Activated T-cell treated with anti-CD3 and anti-CD28 coated beads for 4 hours (primary cell): ENCODE results near the gene FURIN.
"Not testable (repeated sequence)": the region's sequence is repeated elsewhere in the genome, so short reads cannot be mapped to it uniquely, and the experiment has no call there.

Experiments
- DNase-seq: peaks from one replicate; pipeline ENCODE4 v3.0.0-alpha.2; 2020

FURIN gene

DNA sequence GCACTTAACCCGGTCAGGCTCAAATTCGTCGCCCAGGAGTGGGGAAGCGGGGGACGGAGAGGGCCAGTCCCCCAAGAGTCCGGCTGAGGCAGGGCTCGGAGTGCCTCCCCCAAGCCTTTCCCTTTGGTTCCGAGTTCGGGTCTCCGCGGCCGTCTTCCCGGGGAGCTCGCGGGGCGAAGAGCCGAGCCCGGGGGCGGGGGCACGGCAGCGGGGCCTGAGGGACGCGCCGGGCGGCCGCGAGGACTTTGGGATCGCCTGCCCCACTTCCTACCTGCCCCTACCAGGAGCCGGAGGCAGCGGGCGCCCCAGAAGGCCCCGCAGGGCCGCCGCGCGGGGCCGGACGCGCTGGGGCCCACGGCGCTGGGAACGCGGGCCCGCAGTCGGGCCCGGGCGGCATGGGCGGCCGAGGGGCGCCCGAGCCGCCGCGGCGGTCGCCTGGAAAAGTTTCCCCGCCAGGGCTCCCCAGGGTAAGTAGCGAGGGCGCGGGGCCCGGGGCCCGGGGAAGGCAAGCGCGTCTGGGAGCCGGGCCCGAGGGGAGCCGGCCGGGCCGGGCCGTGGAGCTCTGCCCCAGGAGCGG lies 2.8 kb downstream of the FURIN start:
- no peak for DNase-seq

DNA sequence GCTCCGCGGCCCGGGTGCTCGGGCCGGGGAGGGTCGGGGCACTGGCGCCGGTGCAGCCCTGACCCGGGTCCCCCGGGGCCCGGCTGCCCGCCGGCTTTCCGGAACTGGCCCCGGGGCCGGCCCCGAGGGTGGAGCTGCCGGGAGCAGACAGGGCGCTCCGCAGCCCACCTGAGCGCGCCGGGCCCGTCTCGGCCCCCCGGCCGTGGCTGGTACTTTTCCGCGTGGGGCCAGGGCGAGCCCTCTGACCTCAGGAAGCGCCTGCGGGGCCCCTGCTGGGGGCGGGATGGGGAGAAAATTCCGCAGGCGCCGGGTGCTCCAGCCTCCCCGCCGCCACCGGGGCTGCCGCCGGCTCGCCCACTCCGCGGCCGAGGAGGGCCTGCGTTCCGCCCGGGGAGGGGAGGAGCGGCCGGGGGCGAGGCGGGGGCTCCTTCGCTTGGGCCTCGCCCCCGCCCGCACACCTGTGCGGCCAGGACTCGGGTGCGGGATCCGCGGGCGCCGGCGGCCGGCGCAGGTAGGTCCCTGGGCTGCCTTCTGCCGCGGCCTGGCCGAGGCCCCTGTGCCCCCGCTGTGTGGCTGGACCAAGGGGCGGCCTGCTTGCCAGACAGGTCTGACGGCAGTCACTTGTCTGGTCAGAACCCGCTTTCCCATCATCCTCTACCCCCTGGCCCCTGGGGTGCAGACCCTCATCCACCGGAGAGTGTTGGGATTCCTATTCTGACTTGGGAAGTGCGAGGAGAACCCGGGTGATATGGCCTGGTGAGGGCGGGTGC lies 3.5 kb downstream of the FURIN start:
- DNase-seq = no peak

DNA sequence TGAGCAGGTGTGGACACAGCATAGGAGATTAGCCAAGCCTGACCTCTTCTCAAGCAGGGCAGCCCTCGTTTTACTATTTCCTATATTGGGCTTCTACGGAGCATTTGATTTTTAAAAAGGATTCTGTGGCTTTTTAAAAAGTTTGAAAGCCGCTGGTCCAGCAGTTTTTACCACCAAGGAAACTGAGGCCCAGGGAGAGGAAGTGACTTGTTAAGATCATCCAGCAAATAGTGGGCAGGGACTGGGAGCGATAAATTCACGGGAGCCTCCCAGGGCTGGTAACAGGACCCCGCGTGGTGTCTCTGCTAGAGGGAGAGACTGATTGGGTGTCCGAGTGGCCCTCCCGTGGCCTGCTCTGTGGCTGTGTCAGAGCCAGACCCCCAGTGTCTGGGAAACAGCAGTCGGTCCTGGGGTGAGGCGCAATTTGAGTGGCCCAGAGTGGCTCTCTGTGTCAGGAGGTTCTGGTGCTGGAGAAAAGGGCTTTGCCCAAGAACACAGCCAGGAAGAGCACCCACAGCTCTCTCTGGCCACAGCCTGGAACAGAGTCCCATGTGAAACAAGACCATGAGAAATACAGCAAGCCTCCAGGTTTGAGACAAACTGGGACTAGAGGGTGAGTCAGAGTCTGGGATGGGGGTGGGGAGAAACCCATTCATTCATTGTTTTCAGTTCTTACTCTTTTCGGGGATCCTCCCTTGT lies 4.2 kb downstream of the FURIN start:
- peak; percentile 47 for DNase-seq

DNA sequence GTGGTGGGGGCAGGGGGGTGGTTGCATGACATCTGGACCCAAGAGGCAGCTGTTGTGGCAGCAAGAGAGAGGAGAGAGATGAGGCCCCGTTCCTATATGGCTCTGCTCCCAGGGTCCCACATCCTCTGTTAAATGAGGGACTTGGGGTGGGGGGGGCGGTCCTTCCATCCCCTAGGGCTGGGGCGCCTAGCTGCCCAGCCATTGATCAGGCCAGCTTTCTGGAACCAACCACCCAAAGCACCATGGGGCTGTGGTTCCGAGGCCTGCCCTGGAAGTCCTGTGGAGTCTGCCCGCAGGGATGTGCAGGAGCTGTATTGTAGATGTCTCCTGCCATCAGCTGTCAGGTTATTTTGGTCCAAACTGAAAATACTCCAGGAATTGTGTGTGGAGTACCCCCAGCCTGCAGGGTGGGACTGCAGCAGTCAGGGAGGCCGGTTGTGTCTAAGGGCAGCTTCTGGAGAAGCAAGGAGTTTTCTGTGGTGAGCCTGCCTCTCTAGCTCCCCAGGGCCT lies 5.2 kb downstream of the FURIN start:
- DNase-seq = no peak

DNA sequence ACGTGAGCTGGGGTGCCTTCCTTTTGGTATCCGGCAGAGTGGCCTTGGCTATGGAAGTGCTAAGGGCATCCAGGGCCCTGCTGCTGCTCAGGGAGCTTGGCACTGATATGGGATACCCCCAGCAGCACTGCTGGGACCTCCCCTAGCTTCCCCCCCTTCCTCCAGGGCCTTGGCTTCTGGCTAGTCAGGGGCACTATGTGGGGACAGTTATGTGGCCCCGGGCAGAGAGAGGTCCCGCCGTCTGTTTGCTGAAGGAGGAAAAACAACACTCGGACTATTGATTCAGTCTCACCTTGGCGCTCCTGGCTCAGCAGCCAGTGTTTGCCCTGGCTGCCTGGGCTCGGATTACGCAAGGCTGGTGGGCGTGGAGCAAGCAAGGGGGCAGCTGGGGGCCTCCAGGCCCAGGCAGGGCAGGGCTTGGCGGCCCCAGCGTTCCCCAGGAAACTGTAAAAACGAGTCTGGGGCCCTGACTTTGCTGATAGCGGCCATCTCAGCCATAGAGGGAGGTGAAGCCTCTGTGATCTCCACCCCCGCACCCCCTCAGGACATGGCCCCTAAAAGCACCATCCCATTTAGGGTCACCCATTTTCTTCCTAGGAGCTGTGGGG lies 5.7 kb downstream of the FURIN start:
- no peak for DNase-seq

DNA sequence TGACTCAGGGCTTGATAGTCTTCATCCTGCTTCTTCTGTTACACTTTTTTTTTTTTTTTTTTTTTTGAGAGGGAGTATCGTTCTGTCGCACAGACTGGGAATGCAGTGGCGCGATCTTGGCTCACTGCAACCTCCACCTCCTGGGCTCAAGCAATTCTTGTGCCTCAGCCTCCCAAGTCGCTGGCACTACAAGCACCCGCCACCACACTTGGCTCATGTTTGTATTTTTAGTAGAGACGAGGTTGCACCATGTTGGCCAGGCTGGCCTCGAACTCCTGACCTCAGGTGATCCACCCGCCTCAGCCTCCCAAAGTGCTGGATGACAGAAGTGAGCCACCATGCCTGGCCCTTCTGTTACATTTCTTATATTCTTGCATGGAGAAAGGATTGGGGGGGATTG lies 6.6 kb downstream of the FURIN start:
- not testable (repeated sequence) for DNase-seq

DNA sequence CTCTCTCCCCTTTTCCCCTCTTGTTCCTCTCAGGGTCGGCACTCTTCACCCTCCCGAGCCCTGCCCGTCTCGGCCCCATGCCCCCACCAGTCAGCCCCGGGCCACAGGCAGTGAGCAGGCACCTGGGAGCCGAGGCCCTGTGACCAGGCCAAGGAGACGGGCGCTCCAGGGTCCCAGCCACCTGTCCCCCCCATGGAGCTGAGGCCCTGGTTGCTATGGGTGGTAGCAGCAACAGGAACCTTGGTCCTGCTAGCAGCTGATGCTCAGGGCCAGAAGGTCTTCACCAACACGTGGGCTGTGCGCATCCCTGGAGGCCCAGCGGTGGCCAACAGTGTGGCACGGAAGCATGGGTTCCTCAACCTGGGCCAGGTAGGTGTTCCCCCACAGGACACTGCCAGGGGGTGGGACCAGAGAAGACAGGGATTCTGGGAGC lies 7.2 kb downstream of the FURIN start:
- DNase-seq = no peak

DNA sequence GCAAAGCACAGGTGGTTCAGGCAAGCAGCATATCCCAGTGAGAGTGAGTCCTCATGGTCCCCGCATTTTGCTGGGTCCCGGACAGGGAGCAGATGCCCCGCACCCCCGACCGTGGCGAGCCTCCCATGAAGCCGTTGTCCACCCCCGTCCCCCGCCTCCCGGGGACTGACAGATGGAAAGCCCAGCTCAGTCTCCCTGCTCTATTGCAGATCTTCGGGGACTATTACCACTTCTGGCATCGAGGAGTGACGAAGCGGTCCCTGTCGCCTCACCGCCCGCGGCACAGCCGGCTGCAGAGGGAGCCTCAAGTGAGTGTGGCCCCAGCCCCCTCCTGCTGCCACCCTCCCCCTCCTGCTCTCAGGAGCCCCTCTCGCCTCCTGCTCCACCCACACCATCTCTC lies 7.7 kb downstream of the FURIN start:
- DNase-seq = no peak

DNA sequence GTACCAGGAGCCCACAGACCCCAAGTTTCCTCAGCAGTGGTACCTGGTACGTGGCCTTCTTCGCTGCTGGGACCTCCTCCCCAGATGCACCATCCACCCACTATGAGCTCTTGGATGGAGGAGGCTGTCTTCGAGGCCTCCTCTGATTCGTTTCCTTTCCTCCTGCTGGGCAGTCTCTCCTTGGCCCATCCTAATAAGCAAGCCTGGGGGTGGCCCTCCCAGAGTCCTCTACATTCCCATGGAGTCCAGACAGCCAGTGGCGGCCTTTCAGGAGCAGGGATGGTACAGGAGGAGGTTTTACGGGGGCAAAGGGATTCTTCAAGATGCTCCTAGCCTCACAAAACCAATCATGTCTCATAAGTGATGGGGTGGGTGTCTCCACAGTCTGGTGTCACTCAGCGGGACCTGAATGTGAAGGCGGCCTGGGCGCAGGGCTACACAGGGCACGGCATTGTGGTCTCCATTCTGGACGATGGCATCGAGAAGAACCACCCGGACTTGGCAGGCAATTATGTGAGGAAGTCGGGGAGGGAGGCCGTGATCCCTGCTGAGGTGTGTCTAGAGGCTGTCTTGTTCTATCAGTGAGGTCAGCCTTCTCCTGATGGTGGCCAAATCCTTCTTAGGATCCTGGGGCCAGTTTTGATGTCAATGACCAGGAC lies 8.3 kb downstream of the FURIN start:
- no peak for DNase-seq

DNA sequence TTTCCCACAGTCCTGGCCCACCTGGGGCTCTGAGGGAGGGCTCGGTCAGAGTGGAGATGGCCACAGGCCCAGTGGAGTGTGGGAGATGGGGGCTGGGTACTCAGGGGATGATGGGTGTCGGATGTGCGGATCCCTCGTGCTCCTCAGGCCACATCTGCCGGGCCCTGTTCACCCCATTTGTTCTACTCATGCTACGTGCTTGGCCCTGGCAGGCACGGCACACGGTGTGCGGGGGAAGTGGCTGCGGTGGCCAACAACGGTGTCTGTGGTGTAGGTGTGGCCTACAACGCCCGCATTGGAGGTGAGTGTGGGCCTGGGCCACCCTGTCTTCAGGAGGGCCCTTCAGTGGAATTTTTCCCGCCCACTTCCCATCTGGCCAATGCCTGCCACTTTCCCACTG lies 8.9 kb downstream of the FURIN start:
- no peak for DNase-seq

DNA sequence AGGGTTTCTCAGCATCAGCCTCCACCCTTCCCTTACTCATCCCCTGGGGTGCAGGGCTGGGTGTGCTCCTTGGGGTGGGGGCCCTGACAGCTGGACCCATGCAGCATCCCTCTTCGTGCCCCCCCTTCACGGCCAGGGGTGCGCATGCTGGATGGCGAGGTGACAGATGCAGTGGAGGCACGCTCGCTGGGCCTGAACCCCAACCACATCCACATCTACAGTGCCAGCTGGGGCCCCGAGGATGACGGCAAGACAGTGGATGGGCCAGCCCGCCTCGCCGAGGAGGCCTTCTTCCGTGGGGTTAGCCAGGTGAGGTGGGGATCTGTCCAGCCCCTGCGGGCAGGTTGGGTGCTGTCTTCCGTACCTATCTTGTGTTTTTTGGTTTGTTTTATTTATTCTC lies 9.6 kb downstream of the FURIN start:
- no peak for DNase-seq

DNA sequence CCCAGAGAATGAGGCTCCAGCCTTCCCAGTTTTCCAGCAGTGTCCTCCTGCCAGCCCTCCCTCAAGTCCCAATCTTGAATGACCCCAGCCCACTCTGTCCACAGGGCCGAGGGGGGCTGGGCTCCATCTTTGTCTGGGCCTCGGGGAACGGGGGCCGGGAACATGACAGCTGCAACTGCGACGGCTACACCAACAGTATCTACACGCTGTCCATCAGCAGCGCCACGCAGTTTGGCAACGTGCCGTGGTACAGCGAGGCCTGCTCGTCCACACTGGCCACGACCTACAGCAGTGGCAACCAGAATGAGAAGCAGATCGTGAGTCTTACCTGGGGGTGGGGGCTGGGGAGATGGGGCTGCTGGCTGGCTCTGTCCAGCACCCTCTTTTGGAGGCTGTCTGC lies 10.3 kb downstream of the FURIN start:
- no peak for DNase-seq

DNA sequence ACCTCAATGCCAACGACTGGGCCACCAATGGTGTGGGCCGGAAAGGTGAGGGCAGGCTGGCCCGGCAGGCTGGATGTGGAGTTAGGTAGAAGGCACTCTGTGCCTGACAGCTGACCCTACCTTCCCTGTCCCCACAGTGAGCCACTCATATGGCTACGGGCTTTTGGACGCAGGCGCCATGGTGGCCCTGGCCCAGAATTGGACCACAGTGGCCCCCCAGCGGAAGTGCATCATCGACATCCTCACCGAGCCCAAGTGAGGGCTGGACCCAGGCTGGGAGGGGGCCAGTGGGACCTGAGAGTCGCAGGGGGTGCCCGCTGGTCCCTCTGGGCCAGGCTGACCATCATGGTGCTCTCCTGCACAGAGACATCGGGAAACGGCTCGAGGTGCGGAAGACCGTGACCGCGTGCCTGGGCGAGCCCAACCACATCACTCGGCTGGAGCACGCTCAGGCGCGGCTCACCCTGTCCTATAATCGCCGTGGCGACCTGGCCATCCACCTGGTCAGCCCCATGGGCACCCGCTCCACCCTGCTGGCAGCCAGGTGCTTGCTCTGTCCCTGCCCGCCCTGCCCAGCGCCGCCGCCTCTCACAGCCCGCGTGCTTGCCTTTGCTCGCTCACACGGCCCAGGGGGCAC lies 11.5 kb downstream of the FURIN start:
- DNase-seq = no peak

DNA sequence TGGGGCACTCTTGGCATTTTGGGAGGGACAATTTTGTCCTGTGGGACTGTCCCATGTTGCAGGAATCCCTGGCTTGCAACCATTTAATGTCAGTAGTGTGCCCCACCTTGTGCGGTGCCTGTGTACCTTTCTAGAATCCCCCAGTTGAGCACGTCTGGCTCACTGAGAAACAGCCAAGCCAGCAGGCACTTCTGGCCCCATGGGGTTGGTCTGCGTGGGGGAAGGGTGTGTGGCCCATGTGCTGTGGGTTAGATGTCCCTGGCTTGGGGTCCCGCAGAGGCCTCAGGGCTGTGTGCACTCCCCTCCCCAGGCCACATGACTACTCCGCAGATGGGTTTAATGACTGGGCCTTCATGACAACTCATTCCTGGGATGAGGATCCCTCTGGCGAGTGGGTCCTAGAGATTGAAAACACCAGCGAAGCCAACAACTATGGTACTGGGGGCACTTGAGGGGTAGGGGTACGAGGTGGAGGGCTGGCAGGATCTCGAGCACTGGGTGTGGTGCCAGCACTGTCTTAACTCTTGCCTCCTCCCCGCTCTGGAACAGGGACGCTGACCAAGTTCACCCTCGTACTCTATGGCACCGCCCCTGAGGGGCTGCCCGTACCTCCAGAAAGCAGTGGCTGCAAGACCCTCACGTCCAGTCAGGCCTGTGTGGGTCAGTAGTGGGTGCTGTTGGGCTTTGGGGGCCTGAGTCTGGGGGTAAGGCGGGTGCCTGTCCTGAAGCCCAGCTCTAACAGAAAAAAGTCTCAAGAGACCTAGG lies 12.2 kb downstream of the FURIN start:
- DNase-seq = no peak

DNA sequence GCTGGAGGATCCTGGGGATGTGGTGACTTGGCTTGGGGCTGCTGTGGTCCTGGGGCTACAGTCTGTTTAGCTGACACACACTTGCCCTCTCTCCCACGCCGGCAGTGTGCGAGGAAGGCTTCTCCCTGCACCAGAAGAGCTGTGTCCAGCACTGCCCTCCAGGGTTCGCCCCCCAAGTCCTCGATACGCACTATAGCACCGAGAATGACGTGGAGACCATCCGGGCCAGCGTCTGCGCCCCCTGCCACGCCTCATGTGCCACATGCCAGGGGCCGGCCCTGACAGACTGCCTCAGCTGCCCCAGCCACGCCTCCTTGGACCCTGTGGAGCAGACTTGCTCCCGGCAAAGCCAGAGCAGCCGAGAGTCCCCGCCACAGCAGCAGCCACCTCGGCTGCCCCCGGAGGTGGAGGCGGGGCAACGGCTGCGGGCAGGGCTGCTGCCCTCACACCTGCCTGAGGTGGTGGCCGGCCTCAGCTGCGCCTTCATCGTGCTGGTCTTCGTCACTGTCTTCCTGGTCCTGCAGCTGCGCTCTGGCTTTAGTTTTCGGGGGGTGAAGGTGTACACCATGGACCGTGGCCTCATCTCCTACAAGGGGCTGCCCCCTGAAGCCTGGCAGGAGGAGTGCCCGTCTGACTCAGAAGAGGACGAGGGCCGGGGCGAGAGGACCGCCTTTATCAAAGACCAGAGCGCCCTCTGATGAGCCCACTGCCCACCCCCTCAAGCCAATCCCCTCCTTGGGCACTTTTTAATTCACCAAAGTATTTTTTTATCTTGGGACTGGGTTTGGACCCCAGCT lies 13.0 kb downstream of the FURIN start:
- no peak for DNase-seq

DNA sequence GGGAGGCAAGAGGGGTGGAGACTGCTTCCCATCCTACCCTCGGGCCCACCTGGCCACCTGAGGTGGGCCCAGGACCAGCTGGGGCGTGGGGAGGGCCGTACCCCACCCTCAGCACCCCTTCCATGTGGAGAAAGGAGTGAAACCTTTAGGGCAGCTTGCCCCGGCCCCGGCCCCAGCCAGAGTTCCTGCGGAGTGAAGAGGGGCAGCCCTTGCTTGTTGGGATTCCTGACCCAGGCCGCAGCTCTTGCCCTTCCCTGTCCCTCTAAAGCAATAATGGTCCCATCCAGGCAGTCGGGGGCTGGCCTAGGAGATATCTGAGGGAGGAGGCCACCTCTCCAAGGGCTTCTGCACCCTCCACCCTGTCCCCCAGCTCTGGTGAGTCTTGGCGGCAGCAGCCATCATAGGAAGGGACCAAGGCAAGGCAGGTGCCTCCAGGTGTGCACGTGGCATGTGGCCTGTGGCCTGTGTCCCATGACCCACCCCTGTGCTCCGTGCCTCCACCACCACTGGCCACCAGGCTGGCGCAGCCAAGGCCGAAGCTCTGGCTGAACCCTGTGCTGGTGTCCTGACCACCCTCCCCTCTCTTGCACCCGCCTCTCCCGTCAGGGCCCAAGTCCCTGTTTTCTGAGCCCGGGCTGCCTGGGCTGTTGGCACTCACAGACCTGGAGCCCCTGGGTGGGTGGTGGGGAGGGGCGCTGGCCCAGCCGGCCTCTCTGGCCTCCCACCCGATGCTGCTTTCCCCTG lies 13.8 kb downstream of the FURIN start:
- no peak for DNase-seq

DNA sequence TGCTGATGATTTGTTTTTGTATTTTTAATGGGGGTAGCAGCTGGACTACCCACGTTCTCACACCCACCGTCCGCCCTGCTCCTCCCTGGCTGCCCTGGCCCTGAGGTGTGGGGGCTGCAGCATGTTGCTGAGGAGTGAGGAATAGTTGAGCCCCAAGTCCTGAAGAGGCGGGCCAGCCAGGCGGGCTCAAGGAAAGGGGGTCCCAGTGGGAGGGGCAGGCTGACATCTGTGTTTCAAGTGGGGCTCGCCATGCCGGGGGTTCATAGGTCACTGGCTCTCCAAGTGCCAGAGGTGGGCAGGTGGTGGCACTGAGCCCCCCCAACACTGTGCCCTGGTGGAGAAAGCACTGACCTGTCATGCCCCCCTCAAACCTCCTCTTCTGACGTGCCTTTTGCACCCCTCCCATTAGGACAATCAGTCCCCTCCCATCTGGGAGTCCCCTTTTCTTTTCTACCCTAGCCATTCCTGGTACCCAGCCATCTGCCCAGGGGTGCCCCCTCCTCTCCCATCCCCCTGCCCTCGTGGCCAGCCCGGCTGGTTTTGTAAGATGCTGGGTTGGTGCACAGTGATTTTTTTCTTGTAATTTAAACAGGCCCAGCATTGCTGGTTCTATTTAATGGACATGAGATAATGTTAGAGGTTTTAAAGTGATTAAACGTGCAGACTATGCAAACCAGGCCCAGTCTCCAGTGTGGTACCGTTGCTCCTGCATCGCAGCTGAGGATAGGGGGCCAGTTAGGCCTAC lies 14.6 kb downstream of the FURIN start:
- DNase-seq = no peak

DNA sequence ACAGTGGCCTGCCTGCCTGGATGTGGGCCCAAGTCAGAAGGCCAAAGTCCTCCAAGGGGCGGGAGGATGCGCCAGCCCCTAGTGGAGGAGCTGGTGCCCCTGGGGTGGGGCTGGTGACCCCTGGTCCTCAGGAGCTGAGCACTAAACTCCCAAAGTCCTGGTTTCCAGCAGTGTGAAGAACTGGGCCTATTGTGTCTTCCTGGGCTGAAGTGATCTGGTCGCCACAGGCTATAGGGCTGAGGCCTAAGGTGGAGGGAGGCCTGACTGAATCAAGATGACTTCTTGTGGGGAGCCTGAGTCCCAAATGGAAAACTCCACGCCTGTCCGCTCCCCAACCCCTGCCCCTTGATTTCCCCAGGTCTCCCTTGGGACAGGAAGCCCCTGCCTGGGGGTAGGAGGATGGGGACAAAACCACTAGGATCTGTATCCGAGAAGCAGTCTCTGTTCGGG lies 15.2 kb downstream of the FURIN start:
- no peak for DNase-seq

DNA sequence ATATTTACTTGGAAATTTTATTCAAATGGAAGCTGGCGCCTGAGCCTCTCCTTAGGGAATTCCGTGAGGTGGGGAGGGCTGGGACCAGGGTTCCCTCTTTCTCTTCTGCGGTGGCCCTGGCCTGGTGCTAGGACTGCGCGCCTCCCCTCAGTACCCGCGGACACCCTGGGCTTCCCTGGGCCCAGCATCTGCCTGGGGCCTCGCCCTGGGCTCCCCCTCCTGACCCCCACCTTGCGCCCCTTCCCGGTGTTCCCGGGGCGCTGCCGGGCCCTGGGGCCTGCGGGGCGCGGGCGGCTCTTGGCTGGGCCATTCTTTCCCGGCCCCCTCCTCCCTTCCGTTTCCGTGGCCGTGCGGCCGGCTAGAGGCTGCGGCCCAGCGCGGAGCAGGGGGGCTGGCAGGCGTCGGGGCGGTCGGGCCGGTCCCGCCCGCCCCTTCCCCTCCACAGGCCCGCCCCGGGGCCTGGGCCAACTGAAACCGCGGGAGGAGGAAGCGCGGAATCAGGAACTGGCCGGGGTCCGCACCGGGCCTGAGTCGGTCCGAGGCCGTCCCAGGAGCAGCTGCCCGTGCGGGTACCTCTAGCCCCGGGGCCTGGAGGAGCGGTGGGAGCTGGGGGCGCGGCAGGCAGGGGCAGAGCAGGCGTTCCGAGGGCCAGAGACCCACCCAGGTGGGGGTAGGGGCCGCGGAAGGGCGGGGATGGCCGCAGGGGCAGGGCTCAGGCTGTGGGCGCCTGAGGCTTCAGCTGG lies 15.8 kb downstream of the FURIN start, which contains the start of gene FES:
TSS of gene FES (plus strand) at position 529 of the 743 bp plus-strand sequence. CDS start 542 bp downstream, outside the sequence.
- DNase-seq = no peak
